HG03108 (cell line): ENCODE results near the gene CDH13.

ENCODE experiments used
- ATAC-seq: cut with Tn5 transposase; IDR thresholded peaks from one replicate; pipeline ENCODE4 v1.9.1; 2021; ENCODE audit warnings: moderate library complexity; ENCODE audit not compliant: unreplicated experiment

CDH13 gene

DNA sequence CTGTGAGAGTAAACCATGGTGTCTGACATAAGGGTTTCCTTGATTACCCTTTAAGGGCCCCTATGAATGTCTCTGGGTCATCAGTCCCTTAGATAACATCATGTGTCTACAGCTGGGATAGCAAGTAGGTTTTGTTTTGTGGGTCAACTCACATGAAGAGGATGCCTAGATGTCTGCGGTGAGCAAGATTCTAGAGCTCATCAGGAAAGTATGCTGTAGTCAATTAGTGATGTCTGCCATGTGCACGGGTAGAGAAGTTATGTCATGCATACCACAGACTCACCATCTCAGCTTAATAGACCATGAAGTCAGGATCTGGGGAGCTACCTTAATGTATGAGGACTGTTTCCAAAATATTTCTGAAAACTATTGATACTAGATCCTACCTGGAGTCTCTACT is 57.5 kb downstream of the CDH13 start:
- ATAC-seq, result no peak

DNA sequence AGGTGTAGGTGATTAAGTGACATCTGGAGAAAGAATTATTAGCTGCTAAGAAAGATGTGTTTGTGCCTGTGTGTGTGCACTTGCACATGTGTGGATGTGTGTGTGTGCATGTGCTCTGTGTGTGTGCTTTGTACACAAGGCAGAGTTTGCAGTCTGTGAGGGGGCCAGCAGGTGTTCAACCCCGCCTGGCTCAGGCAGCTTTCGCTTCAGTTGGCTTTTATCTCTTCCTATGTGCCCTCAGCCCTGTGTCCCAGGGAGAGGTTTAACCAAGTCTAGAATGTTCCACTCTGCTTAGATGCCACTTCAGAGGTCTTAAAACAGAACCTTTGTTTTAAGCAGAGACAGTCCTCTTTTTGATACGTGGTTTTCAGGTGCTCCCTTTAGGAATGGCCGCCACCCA is 58.8 kb downstream of the CDH13 start:
- no peak for ATAC-seq

DNA sequence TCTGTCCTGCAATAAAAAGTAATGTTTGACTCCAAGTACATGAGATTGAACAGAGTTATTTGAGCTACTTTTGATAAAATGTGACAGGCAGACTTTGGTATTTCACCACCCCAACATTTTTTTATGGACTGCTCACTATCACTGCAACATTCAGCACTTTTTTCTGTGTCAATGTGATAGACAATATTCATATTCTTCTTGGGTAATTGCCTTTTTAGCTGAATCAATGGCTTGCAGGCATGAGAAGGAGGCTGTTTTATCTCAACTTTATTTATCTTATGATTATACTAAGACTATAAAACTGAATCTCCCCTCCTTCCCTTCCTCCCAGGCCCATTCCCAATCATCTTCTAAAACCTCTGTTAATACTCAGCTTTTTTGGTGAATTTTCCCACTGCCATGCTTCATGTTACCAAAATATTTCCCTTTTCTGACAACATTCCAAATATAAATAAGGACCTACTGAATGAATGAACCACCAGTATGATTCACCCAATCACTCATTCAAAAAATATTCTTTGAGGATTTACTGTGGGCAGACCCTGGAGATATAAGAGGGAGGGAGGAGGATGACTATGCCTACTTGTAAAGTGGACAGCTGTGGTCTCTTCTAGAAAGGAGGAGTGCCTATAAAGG is 67.6 kb downstream of the CDH13 start:
- ATAC-seq, result no peak

DNA sequence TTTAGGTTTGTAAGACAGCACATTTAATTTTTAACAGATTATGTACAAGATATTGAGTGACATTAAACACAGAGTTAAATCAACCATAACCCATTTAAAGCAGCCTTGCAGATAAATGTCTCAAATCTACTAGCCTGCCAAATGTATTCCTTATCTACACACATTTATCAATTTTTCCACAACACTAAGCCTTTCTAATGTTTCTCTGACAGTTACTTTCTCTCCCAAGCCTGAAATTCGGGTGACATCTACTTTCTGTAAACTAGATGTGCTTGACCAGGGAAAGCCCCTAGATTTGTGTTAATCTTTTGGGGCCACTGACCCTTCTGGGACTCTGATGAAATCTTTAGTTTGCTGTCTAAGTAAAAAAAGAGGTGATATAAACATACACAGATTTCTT is 69.0 kb downstream of the CDH13 start:
- no peak for ATAC-seq

DNA sequence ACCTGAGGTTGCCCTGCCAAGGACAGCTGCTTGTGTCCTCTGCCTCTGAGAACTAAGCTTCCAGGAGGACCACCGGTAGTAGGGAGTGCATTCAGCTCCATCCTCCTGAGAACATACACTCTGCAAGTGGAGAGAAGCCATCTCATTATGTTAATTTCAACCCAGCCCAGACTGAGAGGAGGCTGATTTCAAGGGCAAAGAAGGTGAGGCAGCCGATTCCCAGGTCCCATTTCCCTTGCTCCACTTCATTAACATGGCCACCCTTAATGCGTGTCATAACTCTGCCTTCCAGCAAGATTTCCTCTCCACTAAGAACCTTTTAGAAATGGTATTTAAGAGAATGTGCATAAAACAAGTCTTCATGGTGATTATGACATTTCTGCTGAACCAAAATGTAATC is 72.5 kb downstream of the CDH13 start:
- no peak for ATAC-seq

DNA sequence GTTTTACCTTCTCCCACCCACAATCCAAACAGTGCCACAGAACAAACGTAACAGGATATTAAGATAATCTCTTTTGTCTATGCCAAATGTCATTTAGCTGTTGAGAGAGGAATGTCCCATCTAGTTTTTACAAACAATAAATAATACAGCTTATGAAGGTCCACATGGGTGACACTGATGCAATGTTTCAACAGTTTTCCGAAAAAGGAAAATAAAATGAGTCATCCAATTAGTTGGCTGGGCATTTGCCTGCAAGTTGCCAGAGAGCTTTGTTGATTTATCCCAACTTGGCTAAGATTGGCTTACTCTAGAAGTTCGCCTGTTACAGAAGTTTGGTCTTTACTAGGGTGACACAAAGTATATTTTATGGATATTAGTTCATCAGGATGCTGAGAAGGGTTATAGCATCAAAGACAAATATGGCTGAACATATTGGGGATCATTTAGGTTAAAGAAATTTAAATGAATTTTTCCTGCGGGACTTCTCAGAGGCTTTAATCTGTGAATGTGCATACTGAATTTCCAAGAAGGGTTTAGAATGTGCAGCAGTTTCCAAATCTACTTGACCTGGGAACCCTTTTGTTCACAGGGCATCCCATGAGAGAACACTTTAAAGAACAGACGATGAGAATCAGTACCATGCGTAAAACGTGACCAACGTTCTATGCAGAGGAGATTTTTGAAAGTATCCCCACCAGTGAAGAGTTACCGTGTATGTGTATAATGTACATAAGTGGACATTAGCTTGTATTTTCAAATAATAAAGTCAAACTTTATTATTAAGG is 73.1 kb downstream of the CDH13 start:
- ATAC-seq, result no peak

DNA sequence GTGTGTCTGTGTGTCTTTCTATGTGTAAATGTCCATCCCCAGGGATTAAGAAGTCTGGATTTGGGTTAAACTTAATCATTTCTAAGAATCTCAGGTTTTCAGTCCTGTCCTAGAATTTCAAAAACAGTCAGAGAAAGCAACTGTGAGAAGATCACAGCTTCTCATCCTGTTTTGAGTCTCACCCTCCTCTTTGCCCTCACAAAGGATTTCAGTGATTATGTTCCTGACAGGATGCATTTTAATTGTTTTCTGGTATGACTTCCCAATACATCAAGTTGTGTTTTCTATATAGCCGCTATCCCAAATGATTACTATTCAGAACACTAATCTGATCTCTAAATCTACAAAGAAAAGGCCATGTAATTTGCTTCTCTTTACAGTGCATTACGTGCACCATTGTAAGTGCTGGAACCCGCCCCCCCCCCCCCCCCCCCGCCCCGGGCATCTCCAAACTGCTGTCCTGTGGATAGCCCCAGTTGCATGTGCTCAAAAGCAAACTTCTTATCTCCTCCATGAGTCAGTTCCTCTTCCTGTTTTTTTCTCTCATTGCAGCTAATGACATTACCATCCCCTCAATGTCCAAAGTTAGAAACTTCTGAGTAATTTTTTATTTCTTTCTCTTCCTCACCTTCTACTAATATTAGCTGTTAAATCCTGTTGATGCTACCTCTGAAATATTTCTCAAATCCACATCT is 73.9 kb downstream of the CDH13 start:
- no peak for ATAC-seq

DNA sequence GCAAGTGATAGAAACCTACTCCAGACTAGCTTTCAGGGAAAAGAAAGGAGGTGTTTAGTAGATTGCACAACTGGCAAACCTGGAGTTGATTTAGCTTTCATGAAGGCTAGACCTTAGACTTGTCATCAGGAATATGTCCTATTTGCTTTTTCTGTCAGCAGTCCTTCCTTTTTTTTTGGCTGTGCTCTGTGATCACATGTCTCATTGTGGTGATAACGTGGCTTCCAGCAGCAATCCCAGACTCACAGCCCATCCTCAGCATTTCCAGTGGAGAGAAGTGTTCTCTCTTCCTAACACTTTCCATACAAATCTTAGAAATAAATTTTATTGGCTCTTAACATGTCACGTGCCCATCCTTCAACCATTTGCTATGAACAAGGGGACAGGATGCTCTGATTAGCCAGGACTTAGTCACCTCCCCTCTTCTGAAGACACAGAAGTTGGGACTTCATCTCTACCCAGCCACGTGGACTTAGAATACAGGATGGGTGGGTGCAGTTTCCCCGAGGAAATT is 74.7 kb downstream of the CDH13 start:
- no peak for ATAC-seq

DNA sequence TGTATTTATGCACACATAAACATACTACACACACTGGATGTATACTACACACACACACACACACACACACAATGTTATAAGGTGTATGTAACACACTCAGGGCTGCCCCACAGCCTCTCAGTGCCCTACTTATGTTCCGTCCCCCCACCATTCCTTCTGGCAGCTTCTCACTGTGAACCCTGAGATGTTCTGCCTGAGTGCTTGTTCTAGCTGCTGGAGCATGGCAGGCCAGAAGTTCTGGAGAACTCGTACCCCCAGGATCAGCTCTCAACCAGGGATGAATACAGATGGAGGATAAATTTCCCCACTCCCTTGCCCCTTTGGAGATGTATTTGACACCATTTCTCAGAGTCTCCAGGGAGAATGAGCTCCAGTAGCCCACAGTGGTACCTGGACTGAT is 76.4 kb downstream of the CDH13 start:
- no peak for ATAC-seq

DNA sequence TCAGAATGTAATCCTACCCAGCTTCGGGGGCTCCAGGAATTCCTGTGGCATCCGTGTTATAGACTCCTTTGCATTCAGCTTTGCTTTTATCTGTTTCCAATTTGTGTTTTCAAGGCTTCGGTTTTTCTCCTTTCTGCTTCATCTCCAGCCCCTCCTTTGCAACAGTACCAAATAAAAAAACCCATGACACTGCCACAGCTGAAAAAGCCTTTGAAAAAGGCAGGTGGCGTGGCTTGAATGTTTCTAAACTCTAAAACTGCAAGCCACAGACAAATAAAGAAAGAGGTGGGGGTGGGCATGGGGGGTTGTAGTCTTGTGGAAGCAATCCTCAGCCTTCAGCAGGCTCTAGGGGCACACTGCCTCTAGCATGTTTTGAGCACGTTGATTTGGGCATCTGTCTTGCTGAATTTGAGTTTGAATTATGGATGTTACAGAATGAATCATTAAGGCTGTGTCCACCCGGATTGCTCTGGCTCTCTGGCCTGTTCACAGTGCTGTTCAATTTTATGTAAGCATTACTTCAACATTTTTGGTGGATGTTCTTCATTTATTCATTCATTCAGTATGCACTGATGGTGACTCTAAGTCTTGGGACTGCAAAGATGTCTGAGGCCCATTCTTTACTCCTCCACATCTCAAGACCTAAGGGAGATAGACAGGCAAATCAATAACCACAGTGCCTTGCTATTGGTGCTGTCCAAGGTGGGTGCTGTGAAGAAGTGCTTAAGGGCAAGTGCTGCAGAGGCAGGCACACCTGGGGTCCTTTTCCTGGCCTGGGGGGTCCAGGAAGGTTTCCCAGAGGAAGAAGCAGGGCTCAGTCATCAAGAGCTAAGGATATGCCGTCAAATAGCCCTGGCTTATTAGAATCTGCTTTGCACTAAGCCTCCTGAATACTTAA is 77.4 kb downstream of the CDH13 start:
- no peak for ATAC-seq

DNA sequence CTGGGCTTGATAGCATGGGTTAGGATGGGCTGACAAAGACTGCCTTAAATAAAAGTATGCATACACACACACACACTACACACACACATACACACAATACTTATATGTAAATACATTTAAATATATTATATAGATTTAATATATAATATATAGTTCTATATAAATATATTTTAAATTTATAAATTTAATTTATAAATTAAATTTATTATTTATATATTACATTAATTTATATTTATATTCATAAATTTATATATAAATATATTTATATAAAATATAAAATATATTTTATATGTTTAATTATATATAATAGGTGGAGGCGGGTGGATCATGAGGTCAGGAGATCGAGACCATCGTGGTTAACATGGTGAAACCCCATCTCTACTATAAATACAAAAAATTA is 83.2 kb downstream of the CDH13 start:
- ATAC-seq, result no peak

DNA sequence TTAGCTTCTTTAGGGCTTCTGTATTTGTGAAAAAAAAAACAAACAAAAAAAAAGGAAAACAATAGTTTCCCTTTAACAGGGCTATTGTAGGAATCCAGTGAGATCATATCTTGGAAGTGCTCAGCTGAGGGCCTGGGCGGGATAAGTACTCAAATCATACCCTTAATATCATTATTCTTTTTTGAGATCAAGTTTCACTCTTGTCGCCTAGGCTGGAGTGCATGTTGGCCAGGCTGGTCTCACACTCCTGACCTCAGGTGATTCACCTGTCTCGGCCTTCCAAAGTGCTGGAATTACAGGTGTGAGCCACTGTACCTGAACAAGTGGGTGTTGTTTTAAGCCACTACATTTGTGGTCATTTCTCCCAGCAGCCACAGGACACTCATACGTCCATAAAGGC is 87.0 kb downstream of the CDH13 start:
- ATAC-seq, result no peak

DNA sequence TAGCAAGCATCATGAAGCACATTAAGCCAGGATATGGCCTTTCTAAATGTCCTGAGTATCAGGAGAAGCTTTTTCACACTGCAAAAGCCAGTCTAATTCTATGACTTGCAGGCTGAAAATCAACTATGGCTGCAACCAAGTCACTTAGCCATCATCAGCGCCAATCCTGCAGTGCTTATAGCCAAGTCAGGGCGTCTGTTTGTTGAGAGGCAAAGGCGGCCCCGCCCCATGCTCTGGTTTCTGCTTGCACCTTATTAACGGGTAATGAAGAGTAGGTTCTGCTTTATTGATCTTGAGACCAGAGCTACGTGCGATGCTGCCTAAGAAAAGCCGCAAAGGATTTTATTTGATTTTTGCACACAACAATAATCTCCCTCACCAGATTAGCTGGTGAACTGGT is 88.4 kb downstream of the CDH13 start:
- no peak for ATAC-seq

DNA sequence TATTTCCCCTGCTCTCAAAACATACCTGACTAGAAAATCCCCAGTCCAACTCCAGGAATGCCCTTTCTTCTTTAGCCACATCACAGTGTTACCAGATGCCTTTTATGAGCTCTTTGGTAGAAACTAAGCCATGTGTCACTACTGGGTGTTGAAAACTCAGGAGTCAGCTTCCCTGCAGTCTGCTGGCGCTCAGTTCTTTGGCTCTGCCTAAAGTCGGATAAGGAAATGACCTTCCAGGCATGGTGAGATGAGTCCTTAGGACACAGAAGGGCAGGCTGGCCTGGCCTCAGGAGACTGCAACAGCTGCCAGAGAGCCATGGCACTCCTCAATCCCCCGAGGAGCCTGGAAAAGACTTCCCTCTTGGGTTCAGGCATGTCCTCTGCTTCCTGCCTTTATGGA is 89.1 kb downstream of the CDH13 start:
- no peak for ATAC-seq

DNA sequence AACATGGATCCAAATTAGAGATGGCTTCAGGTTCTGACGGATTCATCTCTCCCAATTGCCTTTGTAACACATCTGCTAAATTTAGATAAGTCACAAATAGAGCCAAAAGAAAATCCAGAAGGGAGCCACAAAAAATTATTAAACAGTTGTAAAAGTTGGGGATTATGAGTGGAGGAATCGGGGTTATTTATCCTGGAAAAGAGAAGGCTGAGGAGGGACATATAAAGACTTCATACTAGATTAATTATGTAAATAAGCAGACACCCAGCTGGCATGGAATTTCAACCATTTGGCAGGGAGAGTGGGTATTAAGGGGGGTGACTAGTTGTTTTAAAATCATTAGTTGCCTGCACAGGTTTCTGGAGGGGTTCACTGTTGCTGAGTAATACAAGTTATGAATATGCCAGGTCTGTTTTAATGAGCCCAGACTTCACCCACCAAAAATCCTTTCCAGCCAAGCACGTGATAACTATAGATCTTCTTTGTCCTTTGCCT is 89.6 kb downstream of the CDH13 start:
- ATAC-seq, result no peak

DNA sequence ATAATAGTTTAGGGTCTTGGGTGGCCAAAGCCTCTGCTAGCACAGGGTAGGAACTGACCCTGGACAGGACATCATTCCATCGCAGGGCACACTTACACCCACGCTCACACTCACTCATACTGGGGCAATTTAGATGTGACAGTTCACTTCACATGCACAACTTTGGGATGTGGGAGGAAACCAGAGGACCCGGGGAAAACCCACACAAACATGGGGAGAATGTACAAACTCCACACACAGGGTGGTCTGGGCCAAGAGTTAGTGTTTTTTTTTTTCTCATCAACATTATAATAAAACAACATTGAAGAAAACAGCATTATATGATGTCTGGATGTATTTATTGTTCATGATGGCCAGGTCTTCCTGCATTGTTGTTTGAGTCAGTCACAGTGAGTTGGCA is 93.6 kb downstream of the CDH13 start:
- no peak for ATAC-seq

DNA sequence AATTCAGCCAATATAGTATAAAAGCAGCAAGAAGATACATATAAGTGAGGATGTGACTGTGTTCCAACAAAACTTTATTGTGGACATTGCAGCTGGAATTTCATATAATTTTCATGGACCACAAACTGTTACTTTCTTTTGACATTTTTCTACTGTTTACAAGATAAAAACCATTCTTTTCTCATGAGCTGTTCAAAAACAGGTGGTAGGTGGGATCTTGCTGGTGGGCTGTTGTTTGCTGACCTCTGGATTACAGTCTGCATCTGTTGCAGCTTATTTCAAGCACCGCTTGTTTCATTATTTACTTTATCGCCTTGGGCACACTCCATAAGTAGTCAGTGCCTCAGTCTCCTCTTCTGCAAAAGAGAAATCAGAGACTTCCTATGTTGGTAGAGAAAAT is 99.5 kb downstream of the CDH13 start:
- no peak for ATAC-seq

DNA sequence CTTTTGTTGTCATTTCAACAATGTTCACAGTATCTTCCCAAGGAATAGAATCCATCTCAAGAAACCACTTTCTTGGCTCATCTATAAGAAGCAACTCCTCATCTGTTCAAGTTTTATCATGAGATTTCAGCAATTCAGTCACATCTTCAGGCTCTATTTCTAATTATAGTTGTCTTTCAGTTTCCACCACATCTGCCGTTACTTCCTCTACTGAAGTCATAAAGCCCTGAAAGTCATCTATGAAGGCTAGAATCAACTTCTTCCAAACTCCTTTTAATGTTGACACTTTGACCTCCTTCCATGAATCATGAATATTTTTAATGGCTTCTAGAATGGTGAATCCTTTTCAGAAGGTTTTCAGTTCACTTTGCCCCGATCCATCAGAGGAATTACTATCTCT is 102.1 kb downstream of the CDH13 start:
- no peak for ATAC-seq

DNA sequence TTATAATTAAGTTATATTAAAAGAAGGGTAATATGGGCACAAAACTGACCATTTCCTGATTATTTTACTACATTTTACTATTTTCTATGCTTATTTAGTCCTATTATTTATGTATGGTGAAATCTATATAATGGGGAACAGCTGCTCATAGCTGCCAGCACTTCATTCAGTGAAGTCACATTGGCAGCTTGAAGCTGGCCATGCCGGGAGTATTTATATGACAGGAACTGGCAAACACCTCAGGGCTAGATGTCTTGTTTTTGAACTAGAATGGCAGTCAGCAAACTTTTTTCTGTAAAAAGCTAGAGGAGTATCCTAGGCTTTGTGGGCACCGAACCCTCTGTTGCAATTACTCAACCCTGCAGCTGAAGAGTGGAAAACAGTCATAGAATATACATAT is 104.1 kb downstream of the CDH13 start:
- ATAC-seq, result no peak

DNA sequence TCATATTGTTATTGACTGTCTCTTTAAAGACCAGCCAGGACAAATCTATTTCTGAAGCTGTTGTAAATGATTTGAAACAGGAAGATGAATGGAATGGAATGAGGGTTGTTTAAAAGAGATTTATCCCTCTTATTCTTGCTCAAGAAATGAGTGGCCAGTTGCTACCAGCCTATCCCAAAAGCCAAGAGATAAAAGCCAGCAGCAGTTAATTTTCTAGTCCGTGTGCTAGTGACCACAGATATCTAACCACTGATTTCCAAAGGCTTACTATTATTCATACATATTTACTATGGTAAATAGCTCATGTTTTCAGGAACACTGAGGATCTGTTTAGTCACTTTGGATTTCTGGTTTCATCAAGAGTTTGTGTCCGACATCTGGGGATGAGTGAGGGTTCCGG is 105.7 kb downstream of the CDH13 start:
- ATAC-seq, result no peak

DNA sequence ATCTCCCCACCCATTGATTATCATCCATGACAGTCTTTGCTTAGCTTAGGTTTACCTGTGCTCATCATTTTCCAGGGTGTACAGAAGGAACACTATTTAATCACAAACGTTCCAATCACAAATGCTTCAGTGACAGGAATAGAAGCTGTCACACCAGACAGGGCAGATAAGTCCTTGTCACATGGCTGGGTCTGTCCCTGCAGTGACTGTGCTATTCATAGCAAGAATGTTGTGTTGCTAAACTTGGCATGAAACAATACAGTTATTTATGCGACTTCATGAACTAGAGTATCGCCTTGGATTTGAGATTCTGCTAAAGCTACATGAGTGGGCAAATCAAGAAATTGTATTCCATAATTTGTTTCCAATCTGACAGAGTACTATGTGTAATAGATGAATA is 108.4 kb downstream of the CDH13 start:
- no peak for ATAC-seq
